Breast epithelium (tissue), 4 donors: ENCODE measurements around the gene GCHFR. TPM values are rescaled to one million over a fixed set of nuclear protein-coding genes. Genes with fewer than 3 reads are reported as not detected.

Experiments used
- DNase-seq, 2 donors: peaks; one replicate each; pipeline ENCODE4 v3.0.0-alpha.2; 2019; ENCODE audit warnings: low spot score in 2 of 2
- H3K27ac ChIP-seq, 2 donors: fragments of 200-600 bp; sonication (generic) in 1 of 2; one replicate each; pipeline ENCODE4 v1.5.1; 2016 to 2019; ENCODE audit warnings: mild to moderate bottlenecking in 1 of 2
- H3K27me3 ChIP-seq, 2 donors: fragments of 200-600 bp; sonication (generic) in 1 of 2; one replicate each; pipeline versions ENCODE4 v1.5.1 to v1.6.0; 2017 to 2019; ENCODE audit warnings: control low read depth in 1 of 2, mild to moderate bottlenecking in 1 of 2
- H3K36me3 ChIP-seq: fragments of 200-600 bp; one replicate; pipeline ENCODE4 v1.5.1; 2019
- H3K4me1 ChIP-seq, 2 donors: fragments of 200-600 bp; sonication (generic); one replicate each; pipeline ENCODE4 v1.5.1; 2016 to 2019; ENCODE audit warnings: control low read depth in 1 of 2
- H3K4me3 ChIP-seq, 3 donors: fragments of 200-600 bp; sonication (generic); 1 replicate in 2 of 3; 2 replicates in 1 of 3; pipeline ENCODE4 v1.5.1; 2016 to 2019; ENCODE audit warnings: mild to moderate bottlenecking in 3 of 3, moderate library complexity in 2 of 3
- H3K9me3 ChIP-seq, 2 donors: fragments of 200-600 bp; sonication (generic) in 1 of 2; one replicate each; pipeline ENCODE4 v1.5.1; 2016 to 2019; ENCODE audit warnings: control low read depth in 1 of 2
- POLR2A ChIP-seq: fragments of 450-650 bp; IDR thresholded peaks from one replicate; pipeline ENCODE4 v1.6.1; 2016; ENCODE audit warnings: antibody characterized with exemption, mild to moderate bottlenecking, moderate library complexity
- POLR2AphosphoS5 ChIP-seq, 3 donors: sonication (generic); formaldehyde crosslinking; IDR thresholded peaks; one replicate each; pipeline ENCODE4 v1.6.1; 2017; ENCODE audit warnings: antibody characterized with exemption in 3 of 3
- intact Hi-C: fragments of 100-400 bp; cut with DNase I; formaldehyde crosslinking; loops from one replicate; pipeline ENCODE4 v1.15.1; 2023; ENCODE audit warnings: low total_unique reads
- total RNA-seq, 3 donors: library from RNA; depleted of rRNA; stranded (reverse); fragments of >200 nt; gene quantifications; one replicate each; pipeline ENCODE4 v1.1.0, GENCODE V29; 2016
- TF ChIP-seq, protein P1 (sequence below), 3 donors: fragments of 450-650 bp; IDR thresholded peaks; one replicate each; pipeline ENCODE4 v1.5.1; 2016 to 2017; ENCODE audit warnings: antibody characterized with exemption in 3 of 3, mild to moderate bottlenecking in 3 of 3, moderate library complexity in 3 of 3

The GCHFR gene
- total RNA-seq, 3 donors from 2014 or later, result 56.0 to 100 (median 61.9) TPM

GRCh38 chr15:40789119-40789518 is 25.3 kb downstream of the GCHFR start:
- Histone ChIP-seq H3K4me1 (peaks cover 4 to 26% of the 10 kb centered on the region in 2 donors), H3K36me3 (no peaks in the 10 kb centered on the region), H3K27ac (peak overlapping the region; percentile 77 to 89), H3K9me3 (no peaks in the 10 kb centered on the region), H3K27me3 (no peaks in the 10 kb centered on the region), H3K4me3 (no peak overlapping the region)
- DNase-seq, result no peak
- TF ChIP-seq POLR2AphosphoS5 (IDR thresholded peaks at IDR 0.05) (no peak), POLR2A (no peak)
- TF ChIP-seq, protein P1, sequence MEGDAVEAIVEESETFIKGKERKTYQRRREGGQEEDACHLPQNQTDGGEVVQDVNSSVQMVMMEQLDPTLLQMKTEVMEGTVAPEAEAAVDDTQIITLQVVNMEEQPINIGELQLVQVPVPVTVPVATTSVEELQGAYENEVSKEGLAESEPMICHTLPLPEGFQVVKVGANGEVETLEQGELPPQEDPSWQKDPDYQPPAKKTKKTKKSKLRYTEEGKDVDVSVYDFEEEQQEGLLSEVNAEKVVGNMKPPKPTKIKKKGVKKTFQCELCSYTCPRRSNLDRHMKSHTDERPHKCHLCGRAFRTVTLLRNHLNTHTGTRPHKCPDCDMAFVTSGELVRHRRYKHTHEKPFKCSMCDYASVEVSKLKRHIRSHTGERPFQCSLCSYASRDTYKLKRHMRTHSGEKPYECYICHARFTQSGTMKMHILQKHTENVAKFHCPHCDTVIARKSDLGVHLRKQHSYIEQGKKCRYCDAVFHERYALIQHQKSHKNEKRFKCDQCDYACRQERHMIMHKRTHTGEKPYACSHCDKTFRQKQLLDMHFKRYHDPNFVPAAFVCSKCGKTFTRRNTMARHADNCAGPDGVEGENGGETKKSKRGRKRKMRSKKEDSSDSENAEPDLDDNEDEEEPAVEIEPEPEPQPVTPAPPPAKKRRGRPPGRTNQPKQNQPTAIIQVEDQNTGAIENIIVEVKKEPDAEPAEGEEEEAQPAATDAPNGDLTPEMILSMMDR (IDR thresholded peaks at IDR 0.05), result no peak
- intact Hi-C loops, result no loop called here

DNA sequence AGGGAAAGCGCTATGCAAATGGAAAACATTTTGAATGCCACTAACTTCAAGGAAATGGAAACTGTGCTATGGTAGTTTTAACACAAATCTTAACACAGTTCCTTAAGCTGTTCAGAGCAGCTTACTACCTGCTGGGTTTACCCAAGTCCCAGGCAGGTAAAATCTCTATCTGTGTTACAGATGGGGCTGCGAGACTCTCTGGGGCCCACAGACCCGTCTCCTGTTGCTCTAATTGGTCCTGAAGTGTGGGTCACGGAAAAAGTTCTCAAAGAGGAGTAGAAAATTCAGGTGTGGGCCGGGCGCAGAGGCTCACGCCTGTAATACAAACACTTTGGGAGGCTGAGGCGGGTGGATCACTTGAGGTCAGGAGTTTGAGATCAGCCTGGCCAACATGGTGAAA is 26.1 kb downstream of the GCHFR start:
- Histone ChIP-seq H3K27me3 (no peaks in the 10 kb centered on the region), H3K4me3 (no peak overlapping the region), H3K36me3 (no peaks in the 10 kb centered on the region), H3K9me3 (no peaks in the 10 kb centered on the region), H3K4me1 (peaks cover 4 to 26% of the 10 kb centered on the region in 2 donors), H3K27ac (peak overlapping the region; percentile 22 to 89)
- intact Hi-C loops, result no loop called here
- TF ChIP-seq POLR2AphosphoS5 (IDR thresholded peaks at IDR 0.05) (no peak), POLR2A (no peak)
- TF ChIP-seq, protein P1 (IDR thresholded peaks at IDR 0.05), result no peak
- DNase-seq, result no peak

DNA sequence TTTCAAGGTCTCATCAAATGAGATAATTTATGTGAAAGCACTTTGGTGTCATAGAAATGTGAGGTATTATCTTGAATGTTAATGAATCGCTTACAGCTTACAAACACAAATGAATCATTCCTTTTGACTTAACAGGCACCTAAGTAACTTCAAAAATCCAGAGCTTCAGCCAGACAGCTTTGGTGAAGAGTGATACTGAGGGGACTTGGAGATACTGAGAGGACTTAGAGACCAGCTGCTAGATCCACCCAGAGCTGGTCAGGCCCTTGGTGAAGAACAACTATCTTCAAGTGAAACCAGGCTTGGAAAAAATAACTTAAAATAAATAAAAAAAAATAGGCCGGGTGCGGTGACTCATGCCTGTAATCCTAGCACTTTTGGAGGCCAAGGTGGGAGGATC is 26.9 kb downstream of the GCHFR start:
- peaks cover under 1 to 19% of the 10 kb centered on the region in 2 donors for H3K4me1 ChIP-seq
- no peaks in the 10 kb centered on the region for H3K9me3 ChIP-seq
- no peak for TF ChIP-seq POLR2A
- TF ChIP-seq, protein P1 (IDR thresholded peaks at IDR 0.05), result no peak
- no peak for TF ChIP-seq POLR2AphosphoS5 (IDR thresholded peaks at IDR 0.05)
- peak overlapping the region in 1 of 2 donors; percentile 89 for H3K27ac ChIP-seq
- H3K4me3 ChIP-seq, result no peak overlapping the region
- intact Hi-C loops, result no loop called here
- DNase-seq, result no peak
- no peaks in the 10 kb centered on the region for H3K27me3 ChIP-seq
- no peaks in the 10 kb centered on the region for H3K36me3 ChIP-seq

DNA sequence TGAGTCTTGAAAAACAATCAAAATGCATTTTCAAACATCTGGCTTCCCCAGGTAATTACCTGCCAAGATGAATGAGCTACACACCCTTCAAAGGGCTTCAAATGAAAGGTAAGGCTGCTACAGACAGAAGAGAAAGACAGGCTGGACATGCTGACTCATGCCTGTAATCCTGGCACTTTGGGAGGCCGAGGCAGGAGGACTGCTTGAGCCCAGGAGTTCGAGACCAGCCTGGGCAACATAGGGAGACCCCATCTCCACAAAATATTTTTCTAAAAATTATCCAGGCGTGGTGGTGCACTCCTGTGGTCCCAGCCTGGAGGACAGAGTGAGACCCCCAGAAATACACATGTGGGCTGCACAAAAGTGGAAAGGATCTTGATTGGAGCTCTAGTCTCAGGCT is 28.5 kb downstream of the GCHFR start:
- Histone ChIP-seq H3K9me3 (no peaks in the 10 kb centered on the region), H3K27me3 (no peaks in the 10 kb centered on the region), H3K27ac (no peak overlapping the region), H3K4me1 (peaks cover 0 to 11% of the 10 kb centered on the region in 2 donors), H3K4me3 (no peak overlapping the region), H3K36me3 (no peaks in the 10 kb centered on the region)
- no peak for DNase-seq
- intact Hi-C loops, result no loop called here
- TF ChIP-seq POLR2A, result no peak
- TF ChIP-seq, protein P1 (IDR thresholded peaks at IDR 0.05), result no peak
- no peak for TF ChIP-seq POLR2AphosphoS5 (IDR thresholded peaks at IDR 0.05)

GRCh38 chr15:40793216-40793989 is 29.5 kb downstream of the GCHFR start:
- no peaks in the 10 kb centered on the region for H3K9me3 ChIP-seq
- no peak overlapping the region for H3K4me3 ChIP-seq
- H3K4me1 ChIP-seq, result peaks cover 0 to 4% of the 10 kb centered on the region in 2 donors
- H3K27ac ChIP-seq, result peak overlapping the region; percentile 9 to 52
- TF ChIP-seq POLR2A (no peak), POLR2AphosphoS5 (IDR thresholded peaks at IDR 0.05) (no peak)
- TF ChIP-seq, protein P1 (IDR thresholded peaks at IDR 0.05), result no peak
- DNase-seq, result no peak
- no peaks in the 10 kb centered on the region for H3K36me3 ChIP-seq
- H3K27me3 ChIP-seq, result no peaks in the 10 kb centered on the region
- intact Hi-C loops, result no loop called here
